HEK293T (cell line): ENCODE data around the gene APOLD1.

Source experiments
- CTCF ChIA-PET: fragments of 350-600 bp; formaldehyde crosslinking; extraction: SDS; loops from one replicate; lab custom pipeline; 2021; ENCODE audit warnings: antibody characterized with exemption, inconsistent platforms; lab: Yijun Ruan, JAX
- POLR2A ChIA-PET: fragments of 350-600 bp; formaldehyde crosslinking; extraction: SDS; loops from one replicate; lab custom pipeline; 2020; ENCODE audit warnings: antibody characterized with exemption, inconsistent platforms; lab: Yijun Ruan, JAX
- DNase-seq: peaks from one replicate; pipeline ENCODE4 v3.0.0; 2012; ENCODE audit warnings: mixed read lengths; ENCODE audit errors: extremely low spot score
- ARNT ChIP-seq: fragments of 450-650 bp; IDR thresholded peaks from 2 replicates; pipeline ENCODE4 v1.6.1; 2017; ENCODE audit warnings: mild to moderate bottlenecking
- BHLHE40 ChIP-seq: fragments of 450-650 bp; IDR thresholded peaks from 2 replicates; pipeline ENCODE4 v1.6.1; 2016; ENCODE audit warnings: mild to moderate bottlenecking, moderate library complexity, borderline replicate concordance
- CTBP1 ChIP-seq: fragments of 450-650 bp; IDR thresholded peaks from 2 replicates; pipeline ENCODE4 v1.6.1; 2016; ENCODE audit warnings: borderline replicate concordance
- ELF4 ChIP-seq: fragments of 450-650 bp; IDR thresholded peaks from 2 replicates; pipeline ENCODE4 v1.6.1; 2017; ENCODE audit warnings: antibody characterized with exemption
- FOXA1 ChIP-seq: fragments of 450-650 bp; IDR thresholded peaks from 2 replicates; pipeline ENCODE4 v1.6.1; 2016; ENCODE audit warnings: mild to moderate bottlenecking
- FOXK2 ChIP-seq: fragments of 450-650 bp; IDR thresholded peaks from 2 replicates; pipeline ENCODE4 v1.6.1; 2016; ENCODE audit warnings: mild to moderate bottlenecking
- FOXM1 ChIP-seq: fragments of 450-650 bp; IDR thresholded peaks from 2 replicates; pipeline ENCODE4 v1.6.1; 2017; ENCODE audit warnings: mild to moderate bottlenecking, borderline replicate concordance
- HDGF ChIP-seq: fragments of 450-650 bp; IDR thresholded peaks from 2 replicates; pipeline ENCODE4 v1.6.1; 2017; ENCODE audit warnings: antibody characterized with exemption, borderline replicate concordance
- L3MBTL2 ChIP-seq: fragments of 450-650 bp; conservative IDR thresholded peaks from 2 replicates; pipeline ENCODE4 v1.6.1; 2016; ENCODE audit warnings: mild to moderate bottlenecking
- LEF1 ChIP-seq: fragments of 450-650 bp; IDR thresholded peaks from 2 replicates; pipeline ENCODE4 v1.6.1; 2017; ENCODE audit warnings: mild to moderate bottlenecking, borderline replicate concordance
- NFRKB ChIP-seq: fragments of 450-650 bp; IDR thresholded peaks from 2 replicates; pipeline ENCODE4 v1.6.1; 2016; ENCODE audit warnings: mild to moderate bottlenecking, moderate library complexity
- SP1 ChIP-seq: fragments of 450-650 bp; IDR thresholded peaks from 2 replicates; pipeline ENCODE4 v1.6.1; 2017
- SUZ12 ChIP-seq: fragments of 450-650 bp; IDR thresholded peaks from 2 replicates; pipeline ENCODE4 v1.6.1; 2016; ENCODE audit warnings: mild to moderate bottlenecking
- TARDBP ChIP-seq: fragments of 450-650 bp; IDR thresholded peaks from 2 replicates; pipeline ENCODE4 v1.6.1; 2016
- ZNF384 ChIP-seq: fragments of 450-650 bp; IDR thresholded peaks from 2 replicates; pipeline ENCODE4 v1.6.1; 2016
- TF ChIP-seq, protein P1 (sequence below): fragments of 450-650 bp; IDR thresholded peaks from 2 replicates; pipeline ENCODE4 v1.6.1; 2016

APOLD1 gene

DNA sequence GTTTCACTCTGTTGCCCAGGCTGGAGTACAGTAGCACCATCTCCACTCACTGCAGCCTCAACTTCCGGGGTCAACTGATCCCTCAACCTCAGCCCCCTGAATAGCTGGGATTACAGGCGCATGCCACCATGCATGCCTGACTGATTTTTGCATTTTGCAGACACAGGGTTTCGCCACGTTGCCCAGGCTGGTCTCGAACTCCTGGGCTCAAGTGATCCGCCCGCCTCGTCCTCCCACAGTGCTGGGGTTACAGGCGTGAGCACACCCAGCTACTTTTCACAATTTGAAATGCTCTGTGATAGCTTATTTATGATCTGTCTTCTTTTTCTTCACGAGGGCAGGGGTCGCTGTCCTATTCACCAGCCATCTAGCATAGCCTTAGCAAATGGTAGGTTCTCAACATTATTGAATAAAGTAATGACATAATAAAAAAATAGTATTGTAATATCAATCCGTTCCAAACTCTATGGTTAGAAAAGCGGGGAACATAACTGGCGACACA is 27.2 kb downstream of the APOLD1 start:
- DNase-seq = no peak
- ChIA-PET POLR2A (interaction anchor here (0.8 to 2.5 kb wide), 7 partner anchors 21 to 90 kb away, joined by 3 to 11 read pairs (median 4); partner anchors contain the start of gene GPRC5A), CTCF (interaction anchor here (0.7 to 2.7 kb wide), 5 partner anchors 9 to 94 kb away, joined by 3 to 13 read pairs (median 4); no protein-coding TSS in a partner anchor)
- TF ChIP-seq FOXA1 = no peak
- TF ChIP-seq ARNT = no peak
- TF ChIP-seq BHLHE40 = no peak
- no peak for TF ChIP-seq SP1
- no peak for TF ChIP-seq L3MBTL2
- TF ChIP-seq CTBP1 = no peak

DNA sequence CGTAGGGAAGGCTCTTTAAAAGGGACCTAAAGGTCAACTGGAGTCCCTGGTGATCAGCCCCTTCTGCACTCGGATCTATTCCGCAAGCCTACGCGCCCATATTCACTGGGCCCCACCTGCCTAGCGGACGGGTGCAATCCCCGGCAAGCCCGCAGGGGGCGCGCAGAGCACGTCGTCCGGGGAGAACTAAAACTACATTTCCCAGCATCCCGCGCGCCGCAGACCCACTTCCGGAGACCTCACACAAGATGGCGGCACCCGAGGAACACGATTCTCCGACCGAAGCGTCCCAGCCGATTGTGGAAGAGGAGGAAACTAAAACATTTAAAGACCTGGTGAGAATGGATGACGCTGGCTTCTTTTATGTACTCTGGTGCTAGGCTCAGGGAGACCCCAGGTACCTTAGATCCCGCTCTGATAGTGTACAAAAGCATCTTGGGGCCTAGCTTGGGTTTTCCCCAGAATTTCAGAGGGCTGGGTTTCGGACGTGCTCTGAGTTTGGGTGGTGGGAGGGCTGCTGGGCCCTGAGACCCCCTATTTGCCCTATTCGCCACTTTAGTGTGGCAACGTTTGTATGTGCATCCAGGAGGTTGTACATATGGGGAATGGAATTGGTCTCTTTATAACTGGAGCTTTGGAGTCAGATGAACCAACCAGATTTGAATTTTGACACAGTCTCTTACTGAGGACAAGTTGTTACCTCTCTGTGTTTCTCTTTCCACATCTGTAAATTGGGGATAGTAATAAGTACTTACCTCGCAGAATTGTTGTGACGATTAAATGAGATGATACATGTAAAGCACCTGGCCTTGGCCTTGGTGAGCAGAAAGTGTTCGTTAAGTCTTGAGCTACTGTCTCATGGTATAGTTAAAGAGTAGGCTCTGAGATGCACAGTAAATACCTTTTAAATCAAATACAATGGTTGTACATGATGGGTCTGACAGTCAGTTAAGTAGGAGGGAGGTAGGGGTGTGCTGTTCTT is 28.0 kb downstream of the APOLD1 start, which contains the start of gene DDX47:
TSS of gene DDX47 (plus strand) at position 227 of the 982 bp plus-strand sequence. CDS start at position 249, 22 bp downstream.
- ChIA-PET CTCF (interaction anchor here (0.8 to 2.7 kb wide), 9 partner anchors 10 to 442 kb away, joined by 3 to 13 read pairs (median 4); no protein-coding TSS in a partner anchor), POLR2A (interaction anchor here (0.6 to 2.5 kb wide), 8 partner anchors 21 to 101 kb away, joined by 3 to 11 read pairs (median 4); partner anchors contain the start of gene GPRC5A)
- TF ChIP-seq ELF4 = peak; percentile 87
- TF ChIP-seq L3MBTL2 = peak; percentile 54
- TF ChIP-seq TARDBP = no peak
- peak; percentile 95 for DNase-seq

DNA sequence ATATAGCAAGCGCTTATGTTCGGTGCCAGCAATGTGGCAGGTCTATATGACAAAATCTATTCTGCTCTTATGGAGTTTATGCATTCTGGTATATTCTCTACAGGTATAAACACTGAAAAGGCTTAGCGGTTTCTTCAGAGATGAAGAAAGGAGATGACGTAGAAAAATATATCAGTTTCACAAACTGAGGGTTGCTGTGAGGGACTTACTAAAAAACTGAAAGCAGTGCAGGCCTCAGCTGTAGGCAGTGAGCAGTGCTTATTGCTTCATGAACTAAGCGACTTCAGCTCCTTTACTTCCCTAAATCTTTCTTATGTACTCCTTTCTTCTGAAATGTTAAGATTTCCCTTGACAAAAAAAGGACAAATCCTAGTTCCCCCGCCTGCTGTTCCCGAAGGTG is 32.2 kb downstream of the APOLD1 start:
- ChIA-PET CTCF (interaction anchor here (1.9 kb wide), 1 partner anchor 19 kb away, joined by 4 read pairs; no protein-coding TSS in a partner anchor), POLR2A (interaction anchor here (1.2 kb wide), 1 partner anchor 31 kb away, joined by 3 read pairs; no protein-coding TSS in a partner anchor)
- DNase-seq = no peak
- TF ChIP-seq L3MBTL2 (no peak), FOXK2 (no peak), ELF4 (no peak), CTBP1 (no peak), TARDBP (no peak), FOXA1 (no peak), FOXM1 (no peak), ARNT (no peak), SUZ12 (no peak), HDGF (no peak), LEF1 (no peak), NFRKB (no peak), BHLHE40 (no peak), ZNF384 (no peak), SP1 (no peak)
- TF ChIP-seq, protein P1, sequence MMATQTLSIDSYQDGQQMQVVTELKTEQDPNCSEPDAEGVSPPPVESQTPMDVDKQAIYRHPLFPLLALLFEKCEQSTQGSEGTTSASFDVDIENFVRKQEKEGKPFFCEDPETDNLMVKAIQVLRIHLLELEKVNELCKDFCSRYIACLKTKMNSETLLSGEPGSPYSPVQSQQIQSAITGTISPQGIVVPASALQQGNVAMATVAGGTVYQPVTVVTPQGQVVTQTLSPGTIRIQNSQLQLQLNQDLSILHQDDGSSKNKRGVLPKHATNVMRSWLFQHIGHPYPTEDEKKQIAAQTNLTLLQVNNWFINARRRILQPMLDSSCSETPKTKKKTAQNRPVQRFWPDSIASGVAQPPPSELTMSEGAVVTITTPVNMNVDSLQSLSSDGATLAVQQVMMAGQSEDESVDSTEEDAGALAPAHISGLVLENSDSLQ = no peak

DNA sequence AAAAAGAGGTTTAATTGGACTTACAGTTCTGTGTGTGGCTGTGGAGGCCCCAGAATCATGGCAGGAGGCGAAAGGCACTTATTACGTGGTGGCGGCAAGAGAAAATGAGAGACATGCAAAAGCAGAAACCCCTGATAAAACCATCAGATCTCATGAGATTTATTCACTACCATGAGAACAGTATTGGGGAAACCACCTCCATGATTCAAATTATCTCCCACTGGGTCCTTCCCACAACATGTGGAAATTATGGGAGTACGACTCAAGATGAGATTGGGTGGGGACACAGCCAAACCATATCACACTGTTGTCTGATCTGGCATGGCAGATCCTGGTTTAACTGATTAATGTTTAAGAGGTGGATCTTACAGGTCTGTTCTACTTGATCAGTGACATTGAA is 33.2 kb downstream of the APOLD1 start:
- no peak for DNase-seq
- ChIA-PET CTCF (interaction anchor here (0.5 to 1.8 kb wide), 2 partner anchors 18 to 394 kb away, joined by 4 to 7 read pairs; no protein-coding TSS in a partner anchor), POLR2A (interaction anchor here (1.6 kb wide), 1 partner anchor 73 kb away, joined by 7 read pairs; the partner anchor contains the start of gene GPRC5A)
- TF ChIP-seq FOXA1 (no peak), L3MBTL2 (no peak), NFRKB (no peak), ZNF384 (no peak), FOXK2 (no peak), SUZ12 (no peak), LEF1 (no peak), ARNT (no peak), ELF4 (no peak), BHLHE40 (no peak), HDGF (no peak), CTBP1 (no peak), SP1 (no peak), FOXM1 (no peak), TARDBP (no peak)
- TF ChIP-seq, protein P1 = no peak

DNA sequence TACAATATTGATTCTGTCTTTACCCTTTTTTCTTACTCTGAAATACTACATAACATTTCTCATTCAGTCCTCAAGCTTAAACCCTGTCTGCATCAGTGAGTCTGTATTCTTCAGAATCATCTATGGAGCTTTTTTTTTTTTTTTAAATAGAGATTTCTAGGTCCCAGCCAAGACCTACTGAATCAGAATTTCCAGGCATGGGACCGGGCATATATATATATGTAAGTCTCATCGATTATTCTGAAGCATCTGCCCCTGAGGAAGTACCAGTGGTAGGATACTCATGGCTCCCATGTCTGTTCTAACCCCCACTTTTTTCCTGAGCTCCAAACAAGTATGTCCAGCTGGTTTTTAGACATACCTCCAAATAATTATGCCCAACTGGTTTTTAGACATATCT is 33.8 kb downstream of the APOLD1 start:
- no peak for DNase-seq
- ChIA-PET CTCF (interaction anchor here (0.5 to 1.8 kb wide), 3 partner anchors 18 to 393 kb away, joined by 3 to 7 read pairs (median 4); no protein-coding TSS in a partner anchor), POLR2A (interaction anchor here (1.6 kb wide), 1 partner anchor 72 kb away, joined by 7 read pairs; the partner anchor contains the start of gene GPRC5A)
- TF ChIP-seq ZNF384 = no peak
- no peak for TF ChIP-seq NFRKB
- TF ChIP-seq FOXA1 = no peak
- TF ChIP-seq FOXK2 = no peak
- no peak for TF ChIP-seq FOXM1
- TF ChIP-seq, protein P1 = no peak
- TF ChIP-seq SUZ12 = no peak
- no peak for TF ChIP-seq TARDBP
- TF ChIP-seq ARNT = no peak
- TF ChIP-seq L3MBTL2 = no peak
- no peak for TF ChIP-seq ELF4
- TF ChIP-seq CTBP1 = no peak
- no peak for TF ChIP-seq SP1
- no peak for TF ChIP-seq LEF1
- no peak for TF ChIP-seq HDGF
- TF ChIP-seq BHLHE40 = no peak
